Epithelial cell of proximal tubule (primary cell): Measurements from ENCODE around the gene LRRC4C. TPM values are rescaled to one million over a fixed set of nuclear protein-coding genes. Genes with fewer than 3 reads are reported as not detected.
A peak's percentile ranks its signal among the peaks of the same experiment; 100 is the strongest.

Experiments
- DNase-seq: peaks from one replicate; pipeline ENCODE4 v3.0.0-alpha.2; 2011; ENCODE audit warnings: low read depth
- H3K4me3 ChIP-seq: 2 replicates; pipeline ENCODE4 v1.5.1; 2011; ENCODE audit warnings: low read depth, mild to moderate bottlenecking, low read length
- total RNA-seq: library from RNA; depleted of rRNA; stranded (reverse); fragments of >200 nt; gene quantifications from 2 replicates; pipeline ENCODE4 v1.2.3, GENCODE V29; 2015
- TF ChIP-seq, protein P1 (sequence below): conservative IDR thresholded peaks from 2 replicates; pipeline ENCODE4 v1.5.1; 2012; ENCODE audit warnings: low read depth, mild to moderate bottlenecking, low read length

LRRC4C gene
- total RNA-seq, 1 donor from 2014 or later: 0.12 TPM

DNA sequence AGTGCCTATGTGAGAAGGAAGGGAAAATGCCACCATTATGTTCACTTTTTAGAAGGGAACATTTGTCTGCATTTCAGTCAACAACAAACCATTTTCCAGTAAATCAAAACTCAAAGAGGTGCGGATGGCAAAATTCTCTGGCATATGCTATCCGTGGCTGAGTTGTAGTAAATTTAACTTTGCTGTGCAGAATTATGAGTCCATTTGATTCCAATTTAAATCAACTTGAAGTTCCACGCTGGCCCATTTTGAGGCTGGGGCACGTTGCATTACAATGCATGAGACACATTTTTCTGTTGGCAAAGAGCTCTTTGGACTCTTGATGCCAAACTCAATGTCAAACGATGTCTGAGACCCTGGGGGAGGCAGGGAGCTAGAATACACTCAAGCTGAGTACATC, 211.8 kb downstream of the LRRC4C start:
- no peak overlapping the region for H3K4me3 ChIP-seq
- DNase-seq: no peak
- TF ChIP-seq, protein P1, sequence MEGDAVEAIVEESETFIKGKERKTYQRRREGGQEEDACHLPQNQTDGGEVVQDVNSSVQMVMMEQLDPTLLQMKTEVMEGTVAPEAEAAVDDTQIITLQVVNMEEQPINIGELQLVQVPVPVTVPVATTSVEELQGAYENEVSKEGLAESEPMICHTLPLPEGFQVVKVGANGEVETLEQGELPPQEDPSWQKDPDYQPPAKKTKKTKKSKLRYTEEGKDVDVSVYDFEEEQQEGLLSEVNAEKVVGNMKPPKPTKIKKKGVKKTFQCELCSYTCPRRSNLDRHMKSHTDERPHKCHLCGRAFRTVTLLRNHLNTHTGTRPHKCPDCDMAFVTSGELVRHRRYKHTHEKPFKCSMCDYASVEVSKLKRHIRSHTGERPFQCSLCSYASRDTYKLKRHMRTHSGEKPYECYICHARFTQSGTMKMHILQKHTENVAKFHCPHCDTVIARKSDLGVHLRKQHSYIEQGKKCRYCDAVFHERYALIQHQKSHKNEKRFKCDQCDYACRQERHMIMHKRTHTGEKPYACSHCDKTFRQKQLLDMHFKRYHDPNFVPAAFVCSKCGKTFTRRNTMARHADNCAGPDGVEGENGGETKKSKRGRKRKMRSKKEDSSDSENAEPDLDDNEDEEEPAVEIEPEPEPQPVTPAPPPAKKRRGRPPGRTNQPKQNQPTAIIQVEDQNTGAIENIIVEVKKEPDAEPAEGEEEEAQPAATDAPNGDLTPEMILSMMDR: no peak

DNA sequence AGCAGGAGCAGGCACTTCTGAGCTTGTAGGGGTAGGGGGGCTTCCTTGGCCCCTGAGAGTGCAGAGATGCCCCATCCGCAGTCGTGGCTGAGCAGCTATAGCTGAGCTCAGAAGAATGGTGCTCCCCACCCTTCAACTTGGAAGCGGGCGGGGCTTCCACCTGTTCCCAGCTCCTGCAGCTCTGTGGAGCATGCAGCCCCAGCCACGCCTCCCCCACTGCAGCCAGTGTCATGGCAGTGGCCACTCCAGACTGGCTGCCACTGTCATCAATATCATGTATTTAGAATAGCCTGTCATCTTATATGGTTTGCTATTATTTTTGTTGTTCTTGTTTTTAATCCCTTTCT, 213.1 kb downstream of the LRRC4C start:
- TF ChIP-seq, protein P1: no peak
- no peak for DNase-seq
- no peak overlapping the region for H3K4me3 ChIP-seq

DNA sequence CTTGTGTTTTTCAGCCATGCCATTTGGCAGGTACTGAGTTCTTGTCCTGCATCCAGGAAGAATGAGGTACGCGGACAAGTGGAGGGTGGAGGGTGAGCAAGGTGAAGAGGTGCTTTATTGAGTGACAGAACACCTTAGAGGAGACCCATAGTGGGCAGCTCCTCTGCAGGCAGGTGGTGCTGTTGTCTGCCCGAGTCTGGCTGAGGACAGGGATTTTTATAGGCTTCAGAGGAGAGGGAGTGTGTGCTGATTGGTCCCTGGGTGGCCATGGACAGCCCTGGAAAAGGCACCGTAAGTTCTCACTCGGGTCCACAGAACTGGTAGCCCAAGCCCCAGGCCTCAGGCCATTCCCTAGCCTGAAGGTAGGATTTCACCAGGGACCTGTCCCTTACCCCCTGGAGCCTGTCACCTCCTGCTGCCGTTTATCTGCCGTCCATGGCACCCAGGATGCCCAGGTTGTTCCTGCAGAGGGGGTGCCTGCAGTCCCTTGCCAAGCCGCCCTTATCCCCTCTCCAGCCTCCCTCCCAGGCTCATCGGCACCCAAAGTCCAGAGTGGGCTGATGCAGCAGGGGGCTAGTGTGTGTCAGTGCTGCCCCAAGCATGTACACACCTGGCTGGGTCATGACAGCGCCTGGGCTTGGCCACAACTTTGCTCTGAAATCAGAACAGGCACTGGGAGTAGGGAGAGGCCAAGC, 213.6 kb downstream of the LRRC4C start:
- no peak overlapping the region for H3K4me3 ChIP-seq
- TF ChIP-seq, protein P1: peak; percentile 38
- no peak for DNase-seq

DNA sequence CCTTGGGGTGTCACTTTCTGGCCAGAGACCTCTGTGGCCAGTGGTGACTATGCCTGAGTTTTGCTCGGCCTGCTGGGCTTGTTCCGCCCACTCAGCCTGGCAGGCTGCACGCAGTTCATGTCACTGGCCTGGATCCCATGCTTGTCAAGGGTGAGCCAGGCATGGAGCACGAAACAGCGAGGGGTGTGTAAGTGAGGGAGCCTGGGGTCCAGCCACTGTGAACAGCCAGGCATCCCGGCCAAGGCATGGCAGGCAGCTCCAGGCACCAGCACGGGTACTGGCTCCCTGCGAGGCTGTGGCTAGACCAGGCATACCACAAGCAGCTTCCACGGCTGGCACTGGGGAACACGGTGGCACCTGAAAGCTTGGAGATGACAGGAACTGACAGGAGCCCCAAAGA, 214.3 kb downstream of the LRRC4C start:
- TF ChIP-seq, protein P1: no peak
- DNase-seq: no peak
- no peak overlapping the region for H3K4me3 ChIP-seq

DNA sequence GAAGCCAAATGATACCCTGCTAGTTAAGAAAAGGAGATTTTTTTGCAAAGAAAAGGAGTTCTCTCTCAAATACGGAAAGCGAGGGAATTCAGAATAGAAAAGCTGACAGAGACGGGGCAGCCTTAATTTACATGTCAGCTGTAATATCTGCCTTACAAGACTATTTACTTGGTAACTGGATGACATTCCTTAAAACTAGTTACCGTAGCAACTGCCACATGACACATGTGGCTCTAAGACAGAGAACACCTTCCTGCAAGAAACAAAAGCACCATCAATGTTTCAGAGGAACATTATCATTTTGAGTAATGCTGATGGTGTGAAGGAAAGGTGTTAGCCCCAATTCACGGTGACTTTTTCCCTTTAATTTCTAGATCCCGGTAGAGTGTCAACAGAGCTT, 222.1 kb downstream of the LRRC4C start:
- TF ChIP-seq, protein P1: no peak
- H3K4me3 ChIP-seq: no peak overlapping the region
- no peak for DNase-seq

DNA sequence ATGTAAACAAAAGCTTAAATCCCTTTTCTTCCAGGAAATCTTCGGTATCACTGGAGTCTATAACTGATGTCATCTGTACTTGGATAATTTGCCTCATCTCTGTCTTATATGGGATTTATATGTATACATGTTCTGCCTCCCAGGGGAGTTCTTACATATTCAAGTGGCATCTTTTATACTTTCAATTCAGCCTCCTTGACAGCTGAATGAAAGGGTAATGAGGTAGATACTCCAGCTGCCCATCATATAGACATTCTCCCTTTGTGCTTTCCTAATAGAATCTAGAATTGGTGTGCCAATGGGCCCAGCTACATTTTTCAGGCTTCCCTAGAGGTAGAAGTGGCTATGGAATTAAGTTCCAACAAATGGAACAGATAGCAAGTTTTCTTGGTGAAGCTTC, 223.8 kb downstream of the LRRC4C start:
- DNase-seq: no peak
- TF ChIP-seq, protein P1: no peak
- H3K4me3 ChIP-seq: no peak overlapping the region
